GM12878 (cell line): ENCODE data around the gene BACE2. TPM values are rescaled to one million over a fixed set of nuclear protein-coding genes. Genes with fewer than 3 reads are reported as not detected.
"Not testable (repeated sequence)": the region's sequence is repeated elsewhere in the genome, so short reads cannot be mapped to it uniquely, and the experiment has no call there.

ENCODE experiments used
- ATAC-seq: fragments of 200-7000 bp; cut with Tn5 transposase; 3 replicates; pipeline ENCODE4 v1.9.1; 2020; ENCODE audit warnings: mild to moderate bottlenecking, moderate library complexity
- BruUV-seq: library from RNA; stranded (reverse); fragments of 400-500 nt; replicated peaks from 2 replicates; lab custom pipeline; 2021; lab: Mats Ljungman, UMichigan
- CTCF ChIA-PET: fragments of 300-600 bp; sonication (Branson Sonifier 250); formaldehyde crosslinking; extraction: SDS; loops from one replicate; lab custom pipeline; 2021; ENCODE audit warnings: inconsistent platforms; lab: Yijun Ruan, JAX
- POLR2A ChIA-PET: fragments of 350-600 bp; formaldehyde crosslinking; extraction: SDS; loops from one replicate; lab custom pipeline; 2021; ENCODE audit warnings: inconsistent platforms; lab: Charles Lee
- RAD21 ChIA-PET: fragments of 300-600 bp; sonication (Branson Sonifier 250); formaldehyde crosslinking; loops from one replicate; lab custom pipeline; 2023; ENCODE audit warnings: antibody characterized with exemption; ENCODE audit not compliant: unreplicated experiment; lab: Charles Lee
- SMC1A ChIA-PET: fragments of 300-600 bp; sonication (Branson Sonifier 250); formaldehyde crosslinking; loops from one replicate; lab custom pipeline; 2023; ENCODE audit not compliant: unreplicated experiment, uncharacterized antibody; lab: Charles Lee
- DNase-seq: peaks from one replicate; pipeline ENCODE4 v3.0.0-alpha.2; 2011; ENCODE audit warnings: low read depth, low spot score
- FAIRE-seq: peaks from 3 replicates; lab custom pipeline; 2011; peaks lifted over from hg19 to GRCh38; lab: Jason Lieb, UNC
- H2AFZ ChIP-seq: 2 replicates; pipeline ENCODE4 v1.6.0; 2011; ENCODE audit warnings: low read depth, low read length, control low read depth; ENCODE audit not compliant: control insufficient read depth
- H3K27ac ChIP-seq: 2 replicates; pipeline ENCODE4 v1.5.1; 2011; ENCODE audit warnings: control low read depth; ENCODE audit not compliant: control insufficient read depth, insufficient read depth
- H3K27me3 ChIP-seq, 2 experiments: replicated peaks in 1 of 2; 2 replicates each; pipeline versions ENCODE4 v1.6.0 to v1.6.1; 2011; ENCODE audit warnings: low read length in 1 of 2; ENCODE audit not compliant: control insufficient read depth in 2 of 2, insufficient read depth in 2 of 2
- H3K36me3 ChIP-seq, 2 experiments: 2 replicates each; pipeline ENCODE4 v1.5.1; 2011; ENCODE audit warnings: low read length in 1 of 2; ENCODE audit not compliant: control insufficient read depth in 2 of 2, insufficient read depth in 2 of 2
- H3K4me1 ChIP-seq: 2 replicates; pipeline ENCODE4 v1.6.1; 2011; ENCODE audit warnings: mild to moderate bottlenecking, low read length, moderate library complexity, mixed read lengths; ENCODE audit not compliant: control insufficient read depth, insufficient read depth
- H3K4me2 ChIP-seq: 2 replicates; pipeline ENCODE4 v1.6.0; 2011; ENCODE audit warnings: control low read depth; ENCODE audit not compliant: control insufficient read depth, insufficient read depth
- H3K4me3 ChIP-seq: fragments of 200-600 bp; sonication (generic); 2 replicates; pipeline ENCODE4 v1.5.1; 2016
- H3K79me2 ChIP-seq: 2 replicates; pipeline ENCODE4 v1.6.0; 2011; ENCODE audit warnings: low read length; ENCODE audit not compliant: control insufficient read depth, insufficient read depth
- H3K9ac ChIP-seq: 2 replicates; pipeline ENCODE4 v1.8.0; 2011; ENCODE audit warnings: low read length, control low read depth, mixed read lengths; ENCODE audit not compliant: control insufficient read depth, insufficient read depth
- H3K9me3 ChIP-seq: replicated peaks from 3 replicates; pipeline ENCODE4 v1.5.1; 2011; ENCODE audit warnings: mild to moderate bottlenecking, low read length; ENCODE audit not compliant: control insufficient read depth, insufficient read depth
- H4K20me1 ChIP-seq: 2 replicates; pipeline ENCODE4 v1.6.0; 2011; ENCODE audit not compliant: control insufficient read depth, insufficient read depth
- BCLAF1 ChIP-seq: fragments of 450-650 bp; IDR thresholded peaks from 2 replicates; pipeline ENCODE4 v1.6.1; 2017; ENCODE audit warnings: antibody characterized with exemption, mild to moderate bottlenecking, moderate library complexity
- BHLHE40 ChIP-seq, 2 experiments: fragments of 450-650 bp in 1 of 2; IDR thresholded peaks; 2 replicates each; pipeline ENCODE4 v1.6.1; 2011 to 2017; ENCODE audit warnings: low read depth in 2 of 2, borderline replicate concordance in 1 of 2, improper control_type of control experiment in 1 of 2, low read length in 1 of 2, mild to moderate bottlenecking in 1 of 2
- EED ChIP-seq: sonication (generic); IDR thresholded peaks from 2 replicates; pipeline ENCODE4 v1.6.1; 2016; ENCODE audit warnings: antibody characterized with exemption, low read depth
- EP300 ChIP-seq, 2 experiments: fragments of 150-350 bp in 1 of 2; IDR thresholded peaks; 2 replicates each; pipeline ENCODE4 v1.6.1; 2011 to 2012; ENCODE audit warnings: low read depth in 2 of 2, low read length in 2 of 2, borderline replicate concordance in 1 of 2, improper control_type of control experiment in 1 of 2, inconsistent platforms in 1 of 2; ENCODE audit not compliant: control insufficient read depth in 1 of 2
- NFXL1 ChIP-seq: fragments of 450-650 bp; IDR thresholded peaks from 2 replicates; pipeline ENCODE4 v1.6.1; 2017; ENCODE audit warnings: antibody characterized with exemption, mild to moderate bottlenecking, borderline replicate concordance
- POLR2AphosphoS2 ChIP-seq: IDR thresholded peaks from 2 replicates; pipeline ENCODE4 v1.6.1; 2011; ENCODE audit warnings: low read depth, mild to moderate bottlenecking, low read length, improper control_type of control experiment, moderate library complexity
- YBX1 ChIP-seq: fragments of 450-650 bp; IDR thresholded peaks from 2 replicates; pipeline ENCODE4 v1.6.1; 2016; ENCODE audit warnings: antibody characterized with exemption
- ZNF207 ChIP-seq: fragments of 450-650 bp; IDR thresholded peaks from 2 replicates; pipeline ENCODE4 v1.6.1; 2014; ENCODE audit warnings: antibody characterized with exemption, mild to moderate bottlenecking, borderline replicate concordance
- ZNF24 ChIP-seq: fragments of 450-650 bp; IDR thresholded peaks from 2 replicates; pipeline ENCODE4 v1.6.1; 2017; ENCODE audit warnings: antibody characterized with exemption, mild to moderate bottlenecking
- WGBS: methylation state at CpG from one replicate; pipeline ENCODE4 v1.1.6; 2016; ENCODE audit warnings: low lambda C conversion rate; ENCODE audit not compliant: insufficient replicate concordance, insufficient coverage; ENCODE audit errors: missing lambda C conversion rate; 5-methylcytosine and 5-hydroxymethylcytosine counted together
- in situ Hi-C: fragments of 300-500 bp; cut with MboI; formaldehyde crosslinking; loops from 9 replicates; pipeline ENCODE4 v1.14.3; 2018; ENCODE audit warnings: mixed read lengths
- intact Hi-C: fragments of 100-400 bp; cut with micrococcal nuclease; formaldehyde crosslinking; loops from one replicate; pipeline ENCODE4 v1.14.2; 2022; ENCODE audit not compliant: unreplicated experiment
- polyA plus RNA-seq, 11 experiments: library from polyadenylated mRNA; depleted of rRNA in 4 of 11; unstranded in 6 of 11; stranded (reverse) in 5 of 11; fragments of >200 nt; fragmentation: Nextera tagmentation in 4 of 11; fragmentation: Illumina TruSeq in 1 of 11; extraction: Ambion mirVana in 4 of 11; extraction: Trizol in 1 of 11; gene quantifications; 1 replicate in 1 of 11; 2 replicates in 10 of 11; pipeline versions ENCODE4 v1.2.1 to v1.2.3, GENCODE V29; 2011 to 2016; ENCODE audit warnings: inconsistent platforms in 2 of 11, missing spikeins in 2 of 11, low read depth in 1 of 11
- total RNA-seq, 4 experiments: library from RNA; depleted of rRNA in 3 of 4; stranded (reverse); fragments of >200 nt in 3 of 4; fragmentation: Illumina TruSeq in 1 of 4; extraction: Trizol in 1 of 4; gene quantifications; 2 replicates each; pipeline versions ENCODE4 v1.2.1 to v1.2.3, GENCODE V29; 2013 to 2021

Gene BACE2
- total and polyA plus RNA-seq, 10 of the 15 experiments (the other 5 are each of a cell fraction or from before 2014, with no cell fraction given) = 0.04 to 0.69 (median 0.18) TPM; not detected in 5

GRCh38 chr21:41196993-41197392 lies 29.0 kb downstream of the BACE2 start (continued):
- TF ChIP-seq BHLHE40 (IDR thresholded peaks at IDR 0.05; ENCODE audit: borderline replicate concordance in 1 of 2, low read depth in 2 of 2, low read length in 1 of 2) (no peak), ZNF24 (no peak), NFXL1 (no peak), ZNF207 (no peak)
- TF ChIP-seq, all 136 proteins: peak for 0

GRCh38 chr21:41197582-41197981 lies 29.6 kb downstream of the BACE2 start:
- no peaks in the 10 kb centered on the region for H3K27me3 ChIP-seq
- ATAC-seq (no peak), FAIRE-seq (no peak), DNase-seq (no peak)
- no peak overlapping the region for H2AFZ ChIP-seq
- TF ChIP-seq EED = no peak
- TF ChIP-seq YBX1 = no peak
- TF ChIP-seq EP300 (IDR thresholded peaks at IDR 0.05; ENCODE audit: borderline replicate concordance in 1 of 2, control insufficient read depth in 1 of 2, low read depth in 2 of 2, low read length in 2 of 2) = no peak
- TF ChIP-seq BCLAF1 = no peak
- no peak for TF ChIP-seq POLR2AphosphoS2
- H3K79me2 ChIP-seq = no peaks in the 10 kb centered on the region
- in situ Hi-C loops (no loop called here), intact Hi-C loops (no loop called here)
- no peaks in the 10 kb centered on the region for H4K20me1 ChIP-seq
- no peak overlapping the region for H3K4me2 ChIP-seq
- H3K9ac ChIP-seq = no peak overlapping the region
- no peak overlapping the region for H3K4me3 ChIP-seq
- no peaks in the 10 kb centered on the region for H3K4me1 ChIP-seq
- WGBS = 61% methylated on average over 2 of the region's 2 CpGs
- no peaks in the 10 kb centered on the region for H3K36me3 ChIP-seq
- H3K9me3 ChIP-seq = no peaks in the 10 kb centered on the region
- RAD21 ChIA-PET = no interaction called here
- H3K27ac ChIP-seq = no peak overlapping the region
- CTCF ChIA-PET = no interaction called here
- SMC1A ChIA-PET = no interaction called here
- BruUV-seq = no TSS peak
- POLR2A ChIA-PET = no interaction called here

- intact Hi-C loops, POLR2A ChIA-PET, H4K20me1 ChIP-seq, H3K4me1 ChIP-seq, H2AFZ ChIP-seq, RAD21 ChIA-PET, H3K4me3 ChIP-seq, H3K27me3 ChIP-seq, H3K9ac ChIP-seq, CTCF ChIA-PET, H3K9me3 ChIP-seq, ATAC-seq, DNase-seq, H3K36me3 ChIP-seq, SMC1A ChIA-PET, BruUV-seq, H3K4me2 ChIP-seq, H3K79me2 ChIP-seq, H3K27ac ChIP-seq, FAIRE-seq, in situ Hi-C loops: not testable (repeated sequence)
- 1% methylated on average over 4 of the region's 5 CpGs for WGBS
These were observed 30.7 kb downstream of the BACE2 start for GRCh38 chr21:41198647-41199046.
